ENCODE data around the gene TLCD5.

TLCD5 gene
- 0 to 0.13 reads per million in 2 donors for total RNA-seq

DNA sequence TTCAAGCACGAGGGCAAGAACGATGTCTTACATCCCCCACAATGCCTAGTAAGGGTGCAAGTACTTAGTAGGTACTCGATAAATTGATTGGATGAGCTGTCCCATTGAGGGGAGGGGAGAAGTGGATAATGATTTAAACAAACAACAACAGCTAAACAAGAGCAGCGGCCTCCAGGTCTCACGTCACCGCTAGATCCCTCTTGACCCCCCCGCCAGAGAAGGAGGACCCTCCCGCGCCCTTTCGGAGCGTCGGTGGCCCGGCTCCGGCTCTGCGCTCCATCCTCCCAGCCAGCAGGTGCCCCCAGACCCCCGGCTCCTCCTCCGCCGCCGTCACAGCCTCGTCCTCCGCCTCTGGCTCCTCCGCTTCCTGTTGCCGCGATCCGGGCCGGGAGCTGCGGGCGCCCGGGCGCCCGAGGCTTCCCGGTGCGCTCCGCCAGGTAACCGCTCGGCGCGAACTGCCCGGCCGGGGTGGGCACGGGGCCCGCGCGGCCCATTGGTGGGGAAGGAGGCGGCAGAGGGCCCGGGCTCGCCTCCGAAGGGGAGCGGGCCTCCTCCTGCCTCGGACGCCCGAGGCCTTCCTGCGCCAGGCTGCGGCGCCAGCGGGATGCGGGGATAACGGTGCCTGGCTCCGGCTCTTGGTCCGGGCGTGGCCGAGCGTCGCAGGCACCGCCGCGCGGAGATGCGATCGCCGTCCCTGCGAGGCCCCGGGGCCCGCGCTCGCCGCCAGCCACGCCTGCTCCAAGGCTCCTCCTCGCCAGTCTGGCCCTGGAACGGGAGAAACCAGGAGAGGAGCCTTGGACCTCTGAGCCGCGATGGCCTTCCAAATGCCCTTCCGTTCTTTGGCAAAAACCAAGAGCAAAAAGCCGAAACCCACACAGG lies at the start of gene TLCD5:
TSS of gene TLCD5 (plus strand) at position 368 of the 879 bp plus-strand sequence. CDS start 2,143 bp downstream, outside the sequence.
- DNase-seq = peak in 1 of 5 experiments; percentile 19

DNA sequence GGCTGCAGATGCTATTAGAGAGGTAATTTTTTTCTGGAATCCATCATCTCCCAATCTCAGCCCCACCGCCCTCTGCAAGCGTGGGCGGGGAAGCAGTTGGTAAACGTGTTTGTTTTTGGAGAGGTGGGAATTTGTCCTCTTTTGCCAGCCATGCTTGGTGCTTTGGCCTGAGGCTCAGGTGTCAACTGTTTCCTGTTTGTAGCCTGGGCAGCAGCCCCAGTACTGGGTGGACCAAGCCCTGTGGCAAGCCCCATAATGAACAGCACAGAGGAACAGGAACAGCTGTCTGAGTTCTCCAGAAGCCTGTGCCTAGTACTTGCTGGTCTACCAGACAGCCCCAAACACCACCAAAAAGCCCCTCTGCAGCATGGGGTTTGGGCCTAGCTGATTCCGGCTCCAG lies 45.6 kb upstream of the TLCD5 start:
- DNase-seq = no peak

DNA sequence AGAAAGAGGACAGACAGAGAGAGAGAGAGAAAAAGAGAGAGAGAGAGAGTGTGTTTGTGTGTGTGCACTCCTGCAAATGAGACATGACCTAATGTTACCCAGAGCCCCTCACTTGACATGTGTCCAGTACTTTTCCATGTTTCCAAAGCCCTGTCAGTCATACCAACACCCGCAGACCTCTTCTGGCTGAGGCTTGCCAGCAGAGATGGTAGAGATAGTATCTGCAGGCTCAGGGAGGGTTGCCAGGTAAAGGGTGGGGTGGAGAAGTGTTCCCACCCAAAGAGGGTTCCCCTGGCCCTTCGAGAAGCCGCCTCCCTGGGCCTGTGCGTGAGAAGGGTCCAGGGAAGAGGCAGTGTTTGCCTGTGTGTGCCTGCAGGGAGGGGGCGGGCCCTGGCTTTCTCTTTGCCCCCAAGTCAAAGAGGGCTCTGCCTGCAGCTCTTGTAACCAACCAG lies 44.5 kb upstream of the TLCD5 start:
- no peak for DNase-seq

DNA sequence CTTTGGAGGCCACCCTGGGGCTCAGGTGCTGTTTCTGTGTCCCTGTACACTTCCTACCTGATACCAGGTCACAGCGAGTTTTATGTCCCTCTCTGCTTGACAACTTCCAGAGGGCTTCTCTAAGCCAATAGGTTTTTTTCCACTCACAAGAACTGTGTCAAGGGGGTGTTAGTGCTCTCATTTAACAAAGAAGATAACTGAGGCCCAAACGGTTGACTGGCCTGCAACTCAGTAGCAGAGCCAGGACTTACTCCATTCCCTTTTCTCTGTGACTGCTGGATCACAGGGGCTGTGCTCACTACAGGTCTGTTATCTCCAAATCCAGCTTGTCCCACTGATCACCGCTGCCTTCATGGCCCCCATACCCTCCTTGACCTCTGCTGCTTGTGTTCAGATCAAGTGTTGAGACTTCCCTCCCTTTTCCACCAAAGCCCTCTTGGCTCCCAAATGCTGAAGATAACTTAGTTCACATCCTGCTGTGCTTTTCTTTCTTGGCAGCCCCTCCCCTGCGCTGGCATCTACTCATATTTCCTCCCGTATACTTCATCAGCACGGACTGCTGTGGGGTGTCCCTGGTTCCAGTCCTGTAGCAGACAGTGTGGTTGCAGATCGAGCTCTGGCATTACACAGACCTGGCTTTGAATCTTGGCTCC lies 43.8 kb upstream of the TLCD5 start:
- no peak for DNase-seq

DNA sequence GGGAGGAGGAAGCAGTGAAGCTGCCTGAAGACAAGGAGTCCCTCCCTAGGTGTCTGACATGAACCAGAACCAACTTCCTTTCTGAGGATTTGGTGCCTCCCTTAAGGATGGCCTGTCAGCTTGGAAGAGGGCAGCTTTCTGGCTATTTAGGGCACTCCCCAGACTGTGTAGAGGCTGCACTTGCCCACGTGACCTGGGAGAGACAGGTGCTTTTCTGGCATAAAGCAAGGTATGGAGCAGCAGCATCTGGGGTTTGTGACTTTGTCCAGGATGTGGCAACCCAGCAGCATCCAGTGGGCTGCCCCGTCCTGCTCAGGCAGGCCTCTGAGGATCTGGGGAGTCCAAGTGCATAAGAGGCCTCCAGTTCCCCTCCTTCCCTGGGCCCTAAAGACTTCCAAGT lies 42.0 kb upstream of the TLCD5 start:
- no peak for DNase-seq

DNA sequence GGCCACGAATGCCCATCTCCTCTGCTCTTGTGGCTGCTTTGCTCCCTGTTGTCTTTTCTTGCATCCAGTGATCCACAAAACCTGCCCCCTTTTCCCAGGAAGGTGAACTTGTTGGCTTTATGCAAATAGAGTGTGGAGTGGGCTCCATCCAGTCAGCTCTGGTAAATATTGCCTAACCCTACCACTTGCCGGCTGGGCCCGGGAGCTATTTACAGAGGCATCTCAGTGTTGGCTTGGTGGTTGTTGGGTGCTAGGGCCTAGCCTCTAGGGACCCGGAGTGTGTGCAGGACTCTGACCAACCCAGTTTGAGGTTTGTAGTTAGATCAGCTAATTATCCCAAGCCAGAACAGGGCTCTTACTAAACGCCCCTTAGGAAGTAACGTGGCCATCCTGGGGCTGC lies 40.8 kb upstream of the TLCD5 start:
- DNase-seq = no peak

DNA sequence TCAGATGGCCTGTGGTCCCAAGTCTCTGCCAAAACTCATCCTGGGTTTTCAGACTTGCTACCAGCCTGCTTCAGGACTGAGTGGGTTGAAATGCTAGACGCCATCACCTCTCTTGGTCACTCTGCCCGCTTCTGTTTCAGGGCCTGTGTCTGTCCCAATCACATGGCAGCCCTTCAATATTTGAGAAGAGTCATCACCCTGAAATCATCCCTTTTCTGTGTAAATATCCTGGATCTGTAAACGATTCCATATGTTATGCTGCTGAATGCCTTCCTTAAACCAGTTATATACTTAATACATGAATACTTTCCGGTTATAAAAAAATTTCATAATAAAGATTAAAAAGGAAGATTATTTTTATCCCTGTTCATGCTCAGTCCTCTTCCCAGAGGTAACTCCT lies 39.8 kb upstream of the TLCD5 start:
- DNase-seq = no peak

DNA sequence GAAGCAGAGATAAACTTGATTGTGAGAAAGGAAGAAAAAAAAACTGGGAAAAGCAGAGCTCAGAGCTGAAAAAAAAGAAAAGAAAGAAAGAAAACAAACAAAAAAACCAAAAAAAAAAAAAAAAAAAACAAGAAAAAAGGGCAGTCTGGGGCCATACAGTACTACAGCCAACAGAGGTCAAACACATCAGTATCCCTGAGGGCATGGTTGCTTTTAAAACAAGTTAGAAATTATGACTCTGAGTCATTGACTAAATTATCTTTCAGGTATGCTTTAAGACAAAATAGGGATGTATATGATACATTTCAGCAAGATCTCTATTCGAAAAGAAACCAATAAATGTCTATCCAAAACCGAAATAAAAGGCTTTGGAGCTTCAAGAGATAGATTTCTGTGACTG lies 37.1 kb upstream of the TLCD5 start:
- DNase-seq = no peak

DNA sequence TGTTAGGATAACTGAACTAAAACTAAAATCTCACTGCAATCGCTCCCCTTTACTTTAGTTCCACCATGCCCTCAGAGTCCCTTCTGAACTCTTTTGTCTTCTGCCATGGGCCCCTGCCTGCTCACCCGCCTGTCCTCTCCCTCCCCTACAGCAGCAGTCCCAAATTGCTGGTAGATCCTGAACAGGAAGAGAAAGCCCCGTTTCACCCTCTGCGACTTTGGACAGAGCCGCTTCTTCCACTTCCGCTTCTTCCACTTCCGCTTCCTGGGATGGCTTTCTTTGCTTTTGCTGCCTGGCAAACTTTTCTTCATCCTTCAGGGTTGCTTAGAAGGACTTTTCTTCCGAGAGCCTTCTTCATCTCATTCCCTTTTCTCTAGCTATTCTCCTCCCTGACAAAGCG lies 35.7 kb upstream of the TLCD5 start:
- DNase-seq = no peak

DNA sequence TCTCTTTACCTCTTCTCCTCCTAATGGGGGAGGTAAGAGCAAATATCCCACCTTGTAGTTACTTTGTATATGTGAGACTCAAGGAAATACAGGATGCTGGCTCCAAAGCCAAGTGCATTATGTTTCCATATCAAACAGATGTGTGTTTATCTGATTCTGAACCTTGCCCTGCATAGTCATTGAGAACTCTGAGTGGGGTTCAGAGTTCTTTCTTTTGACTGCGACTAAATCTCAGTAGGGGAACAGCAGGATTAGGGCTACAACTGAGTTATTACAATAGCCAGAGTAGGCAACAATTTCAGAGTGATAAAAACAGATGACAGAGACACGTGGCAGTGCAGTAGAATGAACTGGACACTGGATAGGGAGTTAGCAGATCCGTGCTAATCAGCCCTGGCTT lies 34.1 kb upstream of the TLCD5 start:
- DNase-seq = no peak

DNA sequence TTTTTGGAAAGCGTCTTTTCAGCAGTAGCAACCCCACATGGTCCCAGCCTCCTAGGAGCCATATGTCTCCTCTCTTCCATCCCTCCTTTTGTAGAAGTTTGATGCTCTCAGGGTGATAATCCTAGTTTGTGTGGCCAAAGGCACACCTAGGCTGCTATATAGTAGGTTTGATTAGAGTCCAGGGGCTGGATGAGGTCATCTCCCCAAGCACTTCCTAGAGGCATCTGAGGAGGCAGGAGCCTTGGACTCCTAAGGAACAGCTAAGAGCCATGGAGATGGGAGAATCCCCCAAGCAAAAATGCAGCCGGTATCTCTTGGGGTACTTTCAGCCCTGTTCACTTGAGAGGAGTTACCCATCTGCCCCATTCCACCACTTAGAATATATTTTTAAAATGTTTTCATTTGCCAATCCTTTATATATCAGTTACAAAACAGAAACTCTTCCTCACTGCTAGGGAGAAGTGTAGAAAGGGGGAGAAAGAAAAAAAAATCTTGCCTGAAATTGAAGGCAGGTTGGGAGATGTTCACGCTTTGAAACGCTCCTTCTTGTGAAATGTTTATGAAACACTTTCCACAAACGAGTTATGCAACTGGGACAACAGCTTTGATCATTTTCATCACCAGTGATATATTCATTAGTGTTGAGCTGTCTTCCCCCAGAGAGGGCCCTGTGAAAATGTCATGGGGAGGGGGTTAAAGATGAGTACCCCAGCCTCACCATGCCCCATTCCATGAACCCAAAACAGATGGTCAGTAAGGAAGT lies 31.9 kb upstream of the TLCD5 start:
- no peak for DNase-seq

DNA sequence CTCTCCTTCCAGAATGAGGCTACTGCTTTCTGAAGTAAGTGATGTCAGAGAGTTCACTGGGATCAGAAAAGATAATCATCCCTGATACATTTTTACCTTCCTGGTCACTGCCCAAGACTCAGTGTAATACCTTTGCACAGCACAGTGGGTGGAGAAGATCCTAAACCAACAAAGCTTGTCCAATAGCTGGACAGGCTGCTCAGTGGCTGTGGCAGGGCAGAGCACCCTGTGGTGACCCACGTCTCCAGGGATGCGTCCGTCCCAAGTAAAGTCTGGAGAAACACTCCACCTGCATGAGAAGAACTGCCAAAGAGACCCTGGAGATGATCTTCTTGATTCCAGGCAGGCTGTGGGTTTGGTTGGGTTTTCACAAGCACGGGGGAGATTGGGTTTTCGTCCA lies 31.0 kb upstream of the TLCD5 start:
- no peak for DNase-seq

DNA sequence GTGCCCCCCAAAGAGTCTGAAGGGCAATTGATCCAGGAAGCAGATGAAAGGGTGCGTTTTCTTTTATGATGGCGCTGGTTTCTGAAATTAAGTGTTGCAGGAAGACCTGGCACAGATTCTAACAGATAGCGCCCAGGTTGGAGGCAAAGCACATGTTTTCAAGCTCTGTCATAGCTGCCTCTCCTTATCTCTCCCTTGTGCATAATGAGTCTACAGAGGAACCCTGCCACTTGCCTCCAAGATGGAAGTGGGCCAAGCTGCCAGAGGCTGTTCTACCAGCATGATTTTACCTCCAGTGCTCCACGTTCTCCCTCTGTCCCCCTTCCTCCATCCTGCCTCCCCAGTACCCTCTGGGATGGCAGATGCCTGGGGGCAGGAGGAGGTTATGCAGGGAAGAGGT lies 30.0 kb upstream of the TLCD5 start:
- DNase-seq = no peak

DNA sequence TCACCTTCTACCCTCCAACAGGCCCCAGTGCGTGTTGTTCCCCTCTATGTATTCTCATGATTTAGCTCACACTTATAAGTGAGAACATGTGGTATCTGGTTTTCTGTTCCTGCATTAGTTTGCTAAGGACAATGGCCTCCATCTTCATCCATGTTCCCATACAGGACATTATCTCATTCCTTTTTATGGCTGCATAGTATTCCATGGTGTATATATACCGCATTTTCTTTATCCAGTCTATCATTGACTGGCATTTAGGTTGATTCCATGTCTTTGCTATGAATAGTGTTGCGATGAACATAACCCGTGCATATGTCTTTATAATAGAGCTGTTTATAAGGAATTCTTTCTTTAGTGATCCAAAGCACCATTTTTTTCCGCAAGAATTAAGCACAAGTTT lies 28.5 kb upstream of the TLCD5 start:
- DNase-seq = no peak

DNA sequence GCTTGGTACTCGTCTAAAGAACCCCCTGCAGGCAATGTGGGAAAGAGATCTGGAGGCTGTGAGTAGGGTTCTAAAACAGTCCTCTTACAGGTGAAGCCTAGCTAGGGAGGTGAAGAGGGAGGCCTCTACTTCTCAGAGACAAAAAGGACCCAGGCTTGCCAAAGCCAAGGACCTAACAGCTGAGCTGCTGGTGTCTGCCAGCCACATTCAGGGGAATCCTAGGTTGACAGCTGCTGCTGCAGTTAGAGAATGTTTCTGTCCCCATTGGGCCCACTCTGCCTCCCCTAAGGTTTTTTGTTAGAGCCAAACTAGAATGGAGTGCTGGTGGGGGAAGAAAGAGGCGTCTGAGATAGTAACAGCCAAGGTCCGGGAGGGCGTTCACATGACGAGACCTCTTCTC lies 26.6 kb upstream of the TLCD5 start:
- DNase-seq = no peak

DNA sequence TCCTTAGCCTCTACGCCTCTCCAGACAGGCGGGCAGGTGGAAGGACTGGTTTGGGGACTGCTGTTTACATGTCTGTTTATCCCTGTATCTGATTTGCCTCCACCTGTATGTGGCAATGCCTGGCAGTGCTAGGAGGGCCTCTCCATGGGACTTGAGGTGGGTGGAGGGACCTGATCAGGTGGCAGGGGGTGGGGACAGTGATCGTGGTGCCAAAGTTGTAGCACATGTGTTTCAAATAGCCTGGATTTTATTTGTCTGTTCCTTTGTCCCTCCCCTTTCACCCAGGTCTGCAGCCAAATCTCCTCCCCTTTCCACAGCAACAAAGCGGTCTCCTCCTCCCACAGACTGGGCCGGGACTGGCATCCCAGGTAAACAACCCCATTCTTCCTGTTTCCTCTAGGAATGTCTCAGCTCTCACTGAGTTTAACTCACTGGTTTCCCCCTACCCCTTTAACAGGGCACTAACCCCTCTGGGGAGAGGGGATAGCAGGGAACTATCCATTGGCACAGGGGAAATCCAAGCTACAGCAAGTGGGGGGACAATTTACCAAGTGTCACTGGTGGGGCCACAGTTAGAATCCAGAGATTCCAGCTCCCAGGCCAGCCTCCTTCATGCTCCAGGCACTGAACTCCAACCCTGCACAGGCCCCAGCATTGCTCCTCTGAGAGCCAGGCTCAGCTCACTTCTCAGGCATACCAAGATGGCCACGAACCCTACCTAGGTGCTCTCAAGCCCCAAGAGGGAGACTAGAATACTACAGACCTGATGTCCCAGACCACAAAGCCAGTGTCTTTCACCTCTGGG lies 22.9 kb upstream of the TLCD5 start:
- no peak for DNase-seq

DNA sequence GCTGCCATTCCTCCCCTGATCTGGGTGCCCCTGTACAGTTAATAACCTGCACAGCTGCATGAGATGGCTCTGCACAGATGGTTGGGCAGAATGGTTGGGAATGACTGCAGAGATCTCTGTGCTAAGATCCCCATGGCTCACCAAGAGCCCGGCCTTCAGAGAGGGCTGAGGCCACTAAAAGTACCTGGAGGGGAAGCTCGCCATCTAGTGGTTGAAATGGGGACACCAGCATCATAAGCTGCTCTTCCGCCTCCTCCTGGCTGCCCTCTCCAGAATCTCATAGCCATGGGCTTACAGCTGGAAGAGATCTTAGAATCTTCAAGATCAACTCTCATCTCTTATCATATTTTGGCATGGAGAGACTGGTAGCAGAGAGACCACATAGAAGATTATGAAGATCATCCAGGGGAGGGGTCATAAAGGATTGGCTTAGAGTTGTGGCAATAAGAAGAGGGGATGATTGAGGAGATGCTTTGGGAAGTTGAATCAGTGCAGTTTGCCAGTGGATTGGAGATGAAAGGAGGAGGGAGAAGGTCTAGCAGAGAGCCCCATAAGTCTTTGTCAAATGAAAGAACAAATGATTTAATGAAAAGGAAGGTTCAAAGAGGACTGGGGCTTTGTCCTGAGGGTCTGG lies 22.0 kb upstream of the TLCD5 start:
- peak in 2 of 5 experiments; percentile 42 to 57 for DNase-seq

DNA sequence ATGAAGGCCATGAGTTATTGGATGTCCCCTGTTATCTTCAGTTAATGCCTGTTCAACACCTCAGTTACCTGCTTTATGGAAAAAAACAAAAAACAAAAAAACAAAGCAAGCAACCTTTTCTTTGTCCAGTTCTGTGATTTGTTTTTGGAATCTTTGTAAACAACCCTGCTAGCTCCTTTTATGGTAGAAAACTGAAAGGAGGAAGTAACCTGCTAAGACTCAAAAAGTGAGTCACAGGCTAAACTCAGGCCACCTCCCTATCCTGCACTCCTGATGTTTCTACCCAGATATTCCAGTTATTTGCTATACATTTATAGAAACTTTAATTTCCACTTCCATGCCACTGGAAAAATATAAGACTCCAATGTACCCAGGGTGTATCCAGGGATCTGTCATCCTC lies 20.6 kb upstream of the TLCD5 start:
- DNase-seq = no peak

DNA sequence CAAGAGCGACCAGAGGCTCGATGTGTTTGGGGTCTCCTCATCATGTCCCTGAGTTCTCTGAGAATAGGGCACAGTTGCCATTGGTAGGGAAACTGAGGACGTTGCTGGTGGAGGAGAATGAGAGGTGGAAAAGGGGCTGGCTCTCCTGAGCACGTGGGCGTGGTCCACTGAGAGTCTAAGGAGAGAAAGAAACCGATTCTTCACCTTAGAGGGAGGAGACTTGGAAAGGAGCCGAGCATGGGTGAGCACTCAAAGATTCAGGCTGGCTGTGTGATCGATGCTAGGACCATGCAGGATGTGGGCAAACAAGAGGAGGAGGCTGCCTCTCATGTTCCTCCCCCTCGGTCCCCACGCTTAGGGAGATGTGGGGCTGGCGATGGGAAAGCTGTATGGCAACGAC lies 19.8 kb upstream of the TLCD5 start:
- no peak for DNase-seq

DNA sequence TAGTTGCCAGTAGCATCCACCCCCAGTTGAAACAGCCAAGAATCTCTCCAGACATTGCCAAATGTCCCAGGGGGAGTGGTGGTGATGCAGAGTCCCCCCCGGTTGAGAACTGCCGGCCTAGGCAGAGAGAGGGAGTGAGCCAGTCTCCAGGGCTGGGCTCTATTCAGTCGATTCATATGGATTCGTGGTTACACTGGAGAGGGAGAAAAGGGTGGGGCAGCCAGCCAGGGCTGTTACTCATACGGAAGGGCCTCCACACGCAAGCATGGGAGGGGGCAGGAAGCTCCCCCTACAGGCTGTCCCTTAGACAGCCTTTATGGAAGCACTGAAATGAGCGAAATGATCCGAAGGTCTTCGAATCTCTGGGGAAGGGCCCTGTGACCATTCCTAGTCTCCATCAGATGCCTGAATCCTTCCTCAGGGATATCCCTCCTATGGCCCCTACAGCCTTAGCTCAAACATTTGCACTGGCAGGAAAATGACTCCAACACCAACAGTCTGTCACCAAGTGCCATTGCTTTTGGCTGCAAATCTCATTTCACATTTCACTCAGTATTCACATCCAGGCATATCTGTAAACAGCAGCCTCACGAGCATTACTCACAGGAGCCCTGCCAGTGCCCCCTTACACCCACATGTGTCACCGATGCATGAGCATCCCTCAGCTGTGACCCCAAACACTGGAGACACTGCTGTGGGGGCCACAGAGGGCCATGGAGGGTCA lies 18.4 kb upstream of the TLCD5 start:
- DNase-seq = no peak

DNA sequence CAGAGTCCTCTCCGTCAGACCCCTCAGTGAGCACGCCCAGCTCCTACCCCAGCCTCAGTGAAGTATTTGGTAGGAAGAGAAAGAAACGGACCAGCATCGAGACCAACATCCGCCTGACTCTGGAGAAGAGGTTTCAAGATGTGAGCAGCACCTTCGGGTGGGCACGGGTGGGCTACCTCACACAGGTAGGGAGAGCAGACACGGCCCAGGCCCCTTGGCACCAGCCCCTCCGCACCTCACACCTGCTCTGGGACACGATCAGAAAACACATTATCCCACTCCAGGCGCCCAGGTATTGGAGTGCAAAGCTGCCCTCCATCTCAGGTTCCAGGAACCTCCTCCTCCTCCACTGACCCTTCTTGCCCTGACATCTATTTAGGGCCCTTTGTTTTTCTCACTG lies 17.6 kb upstream of the TLCD5 start:
- no peak for DNase-seq

Measured in T-helper 2 cell (primary cell).